PC-3 (cell line): ENCODE measurements around the gene HDLBP. TPM values are rescaled to one million over a fixed set of nuclear protein-coding genes. Genes with fewer than 3 reads are reported as not detected.

Experiments
- ATAC-seq: fragments of 200-7000 bp; cut with Tn5 transposase; 2 replicates; pipeline ENCODE4 v1.9.1; 2020; ENCODE audit warnings: mild to moderate bottlenecking, moderate library complexity
- BruUV-seq: library from RNA; stranded (reverse); fragments of 400-500 nt; replicated peaks from 2 replicates; lab custom pipeline; 2021; lab: Mats Ljungman, UMichigan
- CTCF ChIA-PET: fragments of 300-600 bp; sonication (Branson Sonifier 250); formaldehyde crosslinking; loops from one replicate; lab custom pipeline; 2022; ENCODE audit warnings: antibody characterized with exemption; lab: Charles Lee
- POLR2A ChIA-PET: fragments of 300-600 bp; sonication (Branson Sonifier 250); formaldehyde crosslinking; loops from one replicate; lab custom pipeline; 2022; ENCODE audit warnings: antibody characterized with exemption; ENCODE audit not compliant: unreplicated experiment; lab: Charles Lee
- DNase-seq: peaks from one replicate; pipeline ENCODE4 v3.0.0-alpha.2; 2015
- H2AFZ ChIP-seq: fragments of 300-600 bp; sonication (generic); 2 replicates; pipeline ENCODE4 v1.6.0; 2016; ENCODE audit warnings: antibody characterized with exemption, low read length
- H3F3A ChIP-seq: fragments of 300-600 bp; sonication (generic); one replicate; pipeline ENCODE4 v1.6.0; 2017; ENCODE audit warnings: antibody characterized with exemption, low read length, control low read depth, mild to moderate bottlenecking; ENCODE audit not compliant: unreplicated experiment
- H3K27ac ChIP-seq: fragments of 300-600 bp; sonication (generic); 2 replicates; pipeline ENCODE4 v1.5.1; 2016; ENCODE audit warnings: mild to moderate bottlenecking, low read length
- H3K27me3 ChIP-seq: fragments of 300-600 bp; sonication (generic); 2 replicates; pipeline ENCODE4 v1.6.1; 2016; ENCODE audit warnings: low read length, mixed read lengths
- H3K36me3 ChIP-seq: fragments of 300-600 bp; sonication (generic); 2 replicates; pipeline ENCODE4 v1.6.1; 2016; ENCODE audit warnings: low read depth, mixed run types, low read length, mixed read lengths
- H3K4me1 ChIP-seq: fragments of 300-600 bp; sonication (generic); 2 replicates; pipeline ENCODE4 v1.5.1; 2016; ENCODE audit warnings: low read length; ENCODE audit not compliant: insufficient read depth
- H3K4me2 ChIP-seq: fragments of 300-600 bp; sonication (generic); 2 replicates; pipeline ENCODE4 v1.6.0; 2016; ENCODE audit warnings: low read length
- H3K4me3 ChIP-seq: fragments of 300-600 bp; sonication (generic); 2 replicates; pipeline ENCODE4 v1.5.1; 2016; ENCODE audit warnings: mild to moderate bottlenecking, low read length, mixed read lengths
- H3K79me2 ChIP-seq: fragments of 300-600 bp; sonication (generic); 2 replicates; pipeline ENCODE4 v1.6.1; 2017; ENCODE audit warnings: low read length, mixed read lengths
- H3K9ac ChIP-seq: fragments of 300-600 bp; sonication (generic); 2 replicates; pipeline ENCODE4 v1.6.0; 2016; ENCODE audit warnings: mild to moderate bottlenecking, low read length
- H3K9me2 ChIP-seq: fragments of 300-600 bp; sonication (generic); replicated peaks from 2 replicates; pipeline ENCODE4 v1.6.1; 2016; ENCODE audit warnings: mixed run types, low read length, mixed read lengths
- H3K9me3 ChIP-seq: fragments of 300-600 bp; sonication (generic); 2 replicates; pipeline ENCODE4 v1.6.1; 2016; ENCODE audit warnings: low read length, mixed read lengths
- H4K20me1 ChIP-seq: fragments of 300-600 bp; sonication (generic); 2 replicates; pipeline ENCODE4 v1.6.1; 2016; ENCODE audit warnings: low read length, mixed read lengths
- EZH2 ChIP-seq: fragments of 300-600 bp; sonication (generic); IDR thresholded peaks from one replicate; pipeline ENCODE4 v1.6.1; 2017; ENCODE audit warnings: antibody characterized with exemption, mild to moderate bottlenecking, low read length; ENCODE audit not compliant: unreplicated experiment
- EZH2phosphoT487 ChIP-seq: fragments of 300-600 bp; sonication (generic); IDR thresholded peaks from 2 replicates; pipeline ENCODE4 v1.6.1; 2018; ENCODE audit warnings: mild to moderate bottlenecking, antibody characterized with exemption, low read length, borderline replicate concordance
- intact Hi-C: fragments of 100-400 bp; cut with micrococcal nuclease; formaldehyde crosslinking; loops from 2 replicates; pipeline ENCODE4 v1.9.0; 2023
- total RNA-seq: library from RNA; depleted of rRNA; stranded (reverse); fragments of >200 nt; gene quantifications from 2 replicates; pipeline ENCODE4 v1.2.3, GENCODE V29; 2014
- TF ChIP-seq, protein P1 (sequence below): fragments of 300-600 bp; sonication (generic); conservative IDR thresholded peaks from 2 replicates; pipeline ENCODE4 v1.5.1; 2017; ENCODE audit warnings: antibody characterized with exemption, low read depth, mild to moderate bottlenecking, low read length

The HDLBP gene
- total RNA-seq, 1 experiment from 2014 or later, result 410 TPM

DNA sequence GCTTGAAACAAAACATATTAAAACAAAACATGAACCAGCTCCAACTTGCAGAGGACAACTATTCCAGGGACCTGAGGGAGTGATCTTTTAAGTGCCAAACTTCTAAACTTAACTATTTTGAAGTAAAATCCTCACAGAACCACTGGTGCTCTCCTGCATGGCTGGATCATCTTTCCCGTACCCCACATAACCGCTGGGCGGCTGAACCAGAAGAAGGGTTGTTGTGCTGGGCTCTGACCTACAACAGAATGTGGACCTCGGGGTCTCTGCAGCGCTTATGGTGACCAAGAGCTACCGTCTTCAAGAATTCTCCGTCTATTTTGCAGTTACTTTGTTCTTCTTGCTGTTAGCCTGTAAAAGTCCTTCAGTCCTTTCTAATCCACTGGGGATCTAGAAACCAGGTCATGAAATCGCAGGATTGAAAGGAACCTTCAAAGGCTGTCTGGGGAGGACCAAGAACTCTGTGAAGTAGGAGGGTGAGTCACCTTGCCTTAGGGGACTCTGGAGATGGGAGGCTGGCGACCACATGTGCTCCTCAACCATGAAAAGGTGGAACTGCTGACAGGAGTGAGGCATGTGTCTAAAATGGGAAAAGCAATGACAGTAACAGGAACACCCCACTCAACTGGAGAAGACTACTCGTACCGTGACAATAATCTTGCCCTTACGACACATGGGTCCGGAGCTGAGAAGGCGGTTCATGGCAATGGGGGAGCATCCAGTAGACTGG is 46.6 kb downstream of the HDLBP start:
- no peak overlapping the region for H3K4me3 ChIP-seq
- no peak overlapping the region for H3K27ac ChIP-seq
- no TSS peak for BruUV-seq
- H3F3A ChIP-seq, result no peaks in the 10 kb centered on the region
- intact Hi-C loops, result no loop called here
- no peaks in the 10 kb centered on the region for H3K9me2 ChIP-seq
- H3K79me2 ChIP-seq, result peaks cover 63% of the 10 kb centered on the region
- TF ChIP-seq, protein P1, sequence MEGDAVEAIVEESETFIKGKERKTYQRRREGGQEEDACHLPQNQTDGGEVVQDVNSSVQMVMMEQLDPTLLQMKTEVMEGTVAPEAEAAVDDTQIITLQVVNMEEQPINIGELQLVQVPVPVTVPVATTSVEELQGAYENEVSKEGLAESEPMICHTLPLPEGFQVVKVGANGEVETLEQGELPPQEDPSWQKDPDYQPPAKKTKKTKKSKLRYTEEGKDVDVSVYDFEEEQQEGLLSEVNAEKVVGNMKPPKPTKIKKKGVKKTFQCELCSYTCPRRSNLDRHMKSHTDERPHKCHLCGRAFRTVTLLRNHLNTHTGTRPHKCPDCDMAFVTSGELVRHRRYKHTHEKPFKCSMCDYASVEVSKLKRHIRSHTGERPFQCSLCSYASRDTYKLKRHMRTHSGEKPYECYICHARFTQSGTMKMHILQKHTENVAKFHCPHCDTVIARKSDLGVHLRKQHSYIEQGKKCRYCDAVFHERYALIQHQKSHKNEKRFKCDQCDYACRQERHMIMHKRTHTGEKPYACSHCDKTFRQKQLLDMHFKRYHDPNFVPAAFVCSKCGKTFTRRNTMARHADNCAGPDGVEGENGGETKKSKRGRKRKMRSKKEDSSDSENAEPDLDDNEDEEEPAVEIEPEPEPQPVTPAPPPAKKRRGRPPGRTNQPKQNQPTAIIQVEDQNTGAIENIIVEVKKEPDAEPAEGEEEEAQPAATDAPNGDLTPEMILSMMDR, result no peak
- TF ChIP-seq EZH2phosphoT487 (no peak), EZH2 (no peak)
- peaks cover 25% of the 10 kb centered on the region for H3K4me1 ChIP-seq
- H3K27me3 ChIP-seq, result no peaks in the 10 kb centered on the region
- H2AFZ ChIP-seq, result no peak overlapping the region
- CTCF ChIA-PET, result no interaction called here
- H3K36me3 ChIP-seq, result peaks cover 40% of the 10 kb centered on the region
- ATAC-seq (no peak), DNase-seq (peak; percentile 52)
- H3K9ac ChIP-seq, result no peak overlapping the region
- no peaks in the 10 kb centered on the region for H3K9me3 ChIP-seq
- POLR2A ChIA-PET, result no interaction called here
- no peak overlapping the region for H3K4me2 ChIP-seq
- peaks cover 43% of the 10 kb centered on the region for H4K20me1 ChIP-seq

- TF ChIP-seq, protein P1, result no peak
- TF ChIP-seq EZH2 (no peak), EZH2phosphoT487 (no peak)
- no peaks in the 10 kb centered on the region for H3K27me3 ChIP-seq
- H3K9me3 ChIP-seq, result no peaks in the 10 kb centered on the region
- no peak for ATAC-seq
- no peak overlapping the region for H3K4me3 ChIP-seq
- no peak overlapping the region for H2AFZ ChIP-seq
- peaks cover 46% of the 10 kb centered on the region for H3K36me3 ChIP-seq
- H3K9me2 ChIP-seq, result no peaks in the 10 kb centered on the region
- H3K9ac ChIP-seq, result no peak overlapping the region
- no peak overlapping the region for H3K27ac ChIP-seq
- POLR2A ChIA-PET, result no interaction called here
- BruUV-seq, result no TSS peak
- DNase-seq, result no peak
- intact Hi-C loops, result no loop called here
- no peak overlapping the region for H3K4me2 ChIP-seq
- CTCF ChIA-PET, result no interaction called here
- peaks cover 25% of the 10 kb centered on the region for H3K4me1 ChIP-seq
- peaks cover 43% of the 10 kb centered on the region for H4K20me1 ChIP-seq
- H3F3A ChIP-seq, result no peaks in the 10 kb centered on the region
- H3K79me2 ChIP-seq, result peaks cover 58% of the 10 kb centered on the region
These were observed 47.2 kb downstream of the HDLBP start for GRCh38 chr2:241268306-241268705.
